ENCODE results near the gene CARHSP1.

- no peak for TF ChIP-seq MAX (IDR thresholded peaks at IDR 0.05)
- TF ChIP-seq EGR1 (IDR thresholded peaks at IDR 0.05; ENCODE audit: borderline replicate concordance, low read depth, low read length): no peak
- TF ChIP-seq CTCF (IDR thresholded peaks at IDR 0.05; ENCODE audit: control extremely low read depth in 1 of 3, insufficient read depth in 1 of 3, low read depth in 1 of 3, low read length in 3 of 3): no peak
- no peak for TF ChIP-seq GABPA (IDR thresholded peaks at IDR 0.05; ENCODE audit: borderline replicate concordance, insufficient read depth, low read length)
- no peak for TF ChIP-seq POLR2A (IDR thresholded peaks at IDR 0.05; ENCODE audit: control extremely low read depth in 1 of 2, low read depth in 2 of 2, low read length in 2 of 2)
- no peak for TF ChIP-seq YY1 (IDR thresholded peaks at IDR 0.05; ENCODE audit: low read depth, low read length)
- no peak for TF ChIP-seq TEAD4 (IDR thresholded peaks at IDR 0.05; ENCODE audit: low read depth, low read length)
- no peak for TF ChIP-seq CHD1 (IDR thresholded peaks at IDR 0.05; ENCODE audit: low read depth, low read length)
Observed at GRCh38 chr16:8807189-8807588, 61.6 kb downstream of the CARHSP1 start.
